WTC11 (cell line): ENCODE results near the gene CD300LG.
"Not testable (repeated sequence)": the region's sequence is repeated elsewhere in the genome, so short reads cannot be mapped to it uniquely, and the experiment has no call there.

Source experiments
- AR ChIP-seq: fragments of 250-450 bp; sonication (Bioruptor Pico); IDR thresholded peaks from 2 replicates; pipeline ENCODE4 v1.9.0; 2021; ENCODE audit warnings: mild to moderate bottlenecking
- CTCF ChIP-seq: fragments of 200-600 bp; IDR thresholded peaks from 2 replicates; pipeline ENCODE4 v1.8.0; 2022; ENCODE audit warnings: antibody characterized with exemption
- TF ChIP-seq, protein P1 (sequence below): sonication (generic); formaldehyde crosslinking; IDR thresholded peaks from 2 replicates; pipeline ENCODE4 v1.8.1; 2022; ENCODE audit warnings: low read depth, missing genetic modification reagents, borderline replicate concordance

DNA sequence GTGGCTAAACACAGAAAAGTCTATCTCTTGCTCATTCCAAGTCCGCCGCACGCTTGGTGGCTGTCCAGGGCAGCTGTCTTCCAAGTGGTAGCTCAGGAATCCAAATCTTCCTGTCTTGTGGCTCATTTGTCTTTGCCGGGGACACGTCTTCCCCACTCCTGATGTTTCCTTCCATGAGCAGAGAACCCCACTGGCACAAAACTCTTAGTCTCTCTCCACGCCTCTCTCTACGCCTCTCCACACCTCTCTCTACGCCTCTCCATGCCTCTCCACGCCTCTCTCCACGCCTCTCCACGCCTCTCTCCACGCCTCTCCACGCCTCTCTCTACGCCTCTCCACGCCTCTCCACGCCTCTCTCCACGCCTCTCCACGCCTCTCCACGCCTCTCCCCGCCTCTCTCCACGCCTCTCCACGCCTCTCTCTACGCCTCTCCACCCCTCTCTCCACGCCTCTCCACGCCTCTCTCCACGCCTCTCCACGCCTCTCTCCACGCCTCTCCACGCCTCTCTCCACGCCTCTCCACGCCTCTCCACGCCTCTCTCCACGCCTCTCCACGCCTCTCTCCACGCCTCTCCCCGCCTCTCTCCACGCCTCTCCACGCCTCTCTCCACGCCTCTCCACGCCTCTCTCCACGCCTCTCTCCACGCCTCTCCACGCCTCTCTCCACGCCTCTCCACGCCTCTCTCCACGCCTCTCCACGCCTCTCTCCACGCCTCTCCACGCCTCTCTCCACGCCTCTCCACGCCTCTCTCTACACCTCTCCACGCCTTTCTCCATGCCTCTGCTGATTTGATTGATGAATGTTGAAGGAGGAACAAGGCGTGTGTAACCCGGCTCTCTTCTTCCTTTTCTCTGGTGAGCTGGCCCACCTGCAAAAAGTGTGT lies 4.6 kb upstream of the CD300LG start:
- TF ChIP-seq AR (CRISPR knock-in tag); CTCF: not testable (repeated sequence)
- TF ChIP-seq, protein P1, sequence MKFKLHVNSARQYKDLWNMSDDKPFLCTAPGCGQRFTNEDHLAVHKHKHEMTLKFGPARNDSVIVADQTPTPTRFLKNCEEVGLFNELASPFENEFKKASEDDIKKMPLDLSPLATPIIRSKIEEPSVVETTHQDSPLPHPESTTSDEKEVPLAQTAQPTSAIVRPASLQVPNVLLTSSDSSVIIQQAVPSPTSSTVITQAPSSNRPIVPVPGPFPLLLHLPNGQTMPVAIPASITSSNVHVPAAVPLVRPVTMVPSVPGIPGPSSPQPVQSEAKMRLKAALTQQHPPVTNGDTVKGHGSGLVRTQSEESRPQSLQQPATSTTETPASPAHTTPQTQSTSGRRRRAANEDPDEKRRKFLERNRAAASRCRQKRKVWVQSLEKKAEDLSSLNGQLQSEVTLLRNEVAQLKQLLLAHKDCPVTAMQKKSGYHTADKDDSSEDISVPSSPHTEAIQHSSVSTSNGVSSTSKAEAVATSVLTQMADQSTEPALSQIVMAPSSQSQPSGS (CRISPR knock-in tag), result not testable (repeated sequence)
